PFSK-1 (cell line): ENCODE measurements around the gene SPTLC2.

Experiments used
- FOXP2 ChIP-seq: optimal IDR thresholded peaks from 2 replicates; pipeline ENCODE3; 2011; ENCODE audit warnings: borderline replicate concordance, control low read depth, inconsistent platforms; ENCODE audit not compliant: insufficient read depth; ENCODE audit errors: extremely low read length, extremely low read depth
- POLR2AphosphoS5 ChIP-seq: IDR thresholded peaks from 2 replicates; pipeline ENCODE4 v1.6.1; 2012; ENCODE audit warnings: low read depth, mild to moderate bottlenecking, control low read depth, low read length, moderate library complexity
- REST ChIP-seq, 2 experiments: IDR thresholded peaks; 2 replicates each; pipeline versions ENCODE4 v1.6.1 to v1.8.0; 2011 to 2012; ENCODE audit warnings: low read depth in 2 of 2, low read length in 2 of 2, control low read depth in 1 of 2, inconsistent platforms in 1 of 2, mild to moderate bottlenecking in 1 of 2, moderate library complexity in 1 of 2; ENCODE audit not compliant: insufficient read depth in 1 of 2
- SIN3A ChIP-seq: IDR thresholded peaks from 2 replicates; pipeline ENCODE4 v1.6.1; 2012; ENCODE audit warnings: mild to moderate bottlenecking, low read length, moderate library complexity, borderline replicate concordance; ENCODE audit not compliant: insufficient read depth
- TAF1 ChIP-seq: IDR thresholded peaks from 2 replicates; pipeline ENCODE4 v1.6.1; 2012; ENCODE audit warnings: low read length, control low read depth, borderline replicate concordance; ENCODE audit not compliant: insufficient read depth

GRCh38 chr14:77605392-77605972 is 11.0 kb downstream of the SPTLC2 start:
- TF ChIP-seq REST (IDR thresholded peaks at IDR 0.05; ENCODE audit: insufficient read depth in 1 of 2, low read depth in 2 of 2, low read length in 2 of 2), result no peak
- no peak for TF ChIP-seq POLR2AphosphoS5
- no peak for TF ChIP-seq SIN3A
- TF ChIP-seq TAF1, result no peak
- TF ChIP-seq FOXP2, result no peak
